Right lobe of liver (tissue), 4 donors: ENCODE measurements around the gene TNRC6C.

Source experiments
- CTCF ChIP-seq, 4 donors: fragments of 200-600 bp in 3 of 4; fragments of 450-650 bp in 1 of 4; IDR thresholded peaks; one replicate each; pipeline versions ENCODE4 v1.5.1 to v1.8.0; 2016 to 2022; ENCODE audit warnings: antibody characterized with exemption in 4 of 4, mild to moderate bottlenecking in 2 of 4
- POLR2A ChIP-seq: fragments of 450-650 bp; IDR thresholded peaks from one replicate; pipeline ENCODE4 v1.6.1; 2017; ENCODE audit warnings: antibody characterized with exemption, mild to moderate bottlenecking
- donor health status: DM: no; HTN: no; CAD: no.
- donor health status: DM: no; HTN: no; CAD: no.
- donor health status: DM: no; HTN: yes; CAD: no.

DNA sequence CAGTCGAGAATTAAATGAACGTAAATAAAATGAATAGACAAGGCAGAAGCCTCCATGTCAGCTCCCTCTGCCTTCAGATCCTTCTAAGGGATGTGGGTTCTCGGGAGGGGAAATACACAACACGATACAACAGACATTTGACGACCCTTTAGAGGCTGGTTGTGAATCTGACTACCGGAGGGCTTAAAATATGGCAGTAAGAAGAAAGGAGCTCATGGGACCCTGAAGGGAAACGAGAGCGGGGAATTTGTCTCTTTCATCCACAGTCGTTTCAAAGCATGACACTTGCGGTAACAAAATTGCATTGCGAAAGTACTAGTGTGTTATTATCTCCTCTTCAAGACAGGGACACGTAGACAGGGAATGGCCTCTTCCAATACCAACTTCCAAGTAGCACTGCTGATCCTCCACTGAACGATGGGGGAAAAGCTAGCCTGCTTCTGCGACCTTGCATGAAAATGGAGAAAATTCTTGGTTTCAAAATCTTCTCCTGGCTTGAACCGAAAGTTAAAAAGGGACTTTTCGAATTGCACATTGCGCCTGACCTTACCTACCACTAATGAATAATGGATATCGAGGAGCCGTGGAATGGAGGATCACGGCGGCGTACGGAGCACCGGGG lies 1.2 kb upstream of the TNRC6C start:
- no peak for TF ChIP-seq POLR2A
- no peak for TF ChIP-seq CTCF (IDR thresholded peaks at IDR 0.05)
